PFSK-1 (cell line): Measurements from ENCODE around the gene NFAT5.

Source experiments
- FOXP2 ChIP-seq: optimal IDR thresholded peaks from 2 replicates; pipeline ENCODE3; 2011; ENCODE audit warnings: borderline replicate concordance, control low read depth, inconsistent platforms; ENCODE audit not compliant: insufficient read depth; ENCODE audit errors: extremely low read length, extremely low read depth
- POLR2AphosphoS5 ChIP-seq: IDR thresholded peaks from 2 replicates; pipeline ENCODE4 v1.6.1; 2012; ENCODE audit warnings: low read depth, mild to moderate bottlenecking, control low read depth, low read length, moderate library complexity
- REST ChIP-seq, 2 experiments: IDR thresholded peaks; 2 replicates each; pipeline versions ENCODE4 v1.6.1 to v1.8.0; 2011 to 2012; ENCODE audit warnings: low read depth in 2 of 2, low read length in 2 of 2, control low read depth in 1 of 2, inconsistent platforms in 1 of 2, mild to moderate bottlenecking in 1 of 2, moderate library complexity in 1 of 2; ENCODE audit not compliant: insufficient read depth in 1 of 2
- SIN3A ChIP-seq: IDR thresholded peaks from 2 replicates; pipeline ENCODE4 v1.6.1; 2012; ENCODE audit warnings: mild to moderate bottlenecking, low read length, moderate library complexity, borderline replicate concordance; ENCODE audit not compliant: insufficient read depth
- TAF1 ChIP-seq: IDR thresholded peaks from 2 replicates; pipeline ENCODE4 v1.6.1; 2012; ENCODE audit warnings: low read length, control low read depth, borderline replicate concordance; ENCODE audit not compliant: insufficient read depth

The NFAT5 gene

GRCh38 chr16:69669577-69669976 lies 103.8 kb downstream of the NFAT5 start:
- no peak for TF ChIP-seq FOXP2
- no peak for TF ChIP-seq REST (IDR thresholded peaks at IDR 0.05; ENCODE audit: insufficient read depth in 1 of 2, low read depth in 2 of 2, low read length in 2 of 2)
- no peak for TF ChIP-seq TAF1
- no peak for TF ChIP-seq SIN3A
- no peak for TF ChIP-seq POLR2AphosphoS5

- no peak for TF ChIP-seq SIN3A
Measured at GRCh38 chr16:69672315-69672997, 106.7 kb downstream of the NFAT5 start.

GRCh38 chr16:69672998-69673713 lies 107.4 kb downstream of the NFAT5 start:
- TF ChIP-seq REST (IDR thresholded peaks at IDR 0.05; ENCODE audit: insufficient read depth in 1 of 2, low read depth in 2 of 2, low read length in 2 of 2) (no peak), SIN3A (no peak), FOXP2 (no peak), TAF1 (no peak), POLR2AphosphoS5 (no peak)

GRCh38 chr16:69680358-69680757 lies 114.6 kb downstream of the NFAT5 start:
- TF ChIP-seq TAF1 (no peak), FOXP2 (no peak), REST (IDR thresholded peaks at IDR 0.05; ENCODE audit: insufficient read depth in 1 of 2, low read depth in 2 of 2, low read length in 2 of 2) (no peak), SIN3A (no peak), POLR2AphosphoS5 (no peak)

- TF ChIP-seq FOXP2 (no peak), POLR2AphosphoS5 (no peak), SIN3A (no peak), REST (IDR thresholded peaks at IDR 0.05; ENCODE audit: insufficient read depth in 1 of 2, low read depth in 2 of 2, low read length in 2 of 2) (no peak), TAF1 (no peak)
Measured at GRCh38 chr16:69688589-69688988, 122.8 kb downstream of the NFAT5 start.
